H1 (cell line): ENCODE data around the gene F5. TPM values are rescaled to one million over a fixed set of nuclear protein-coding genes. Genes with fewer than 3 reads are reported as not detected.

Source experiments
- CTCF ChIA-PET: fragments of 300-600 bp; sonication (Branson Sonifier 250); formaldehyde crosslinking; loops from one replicate; lab custom pipeline; 2021; ENCODE audit not compliant: partially characterized antibody; lab: Charles Lee
- POLR2A ChIA-PET: fragments of 300-600 bp; sonication (Branson Sonifier 250); formaldehyde crosslinking; loops from one replicate; lab custom pipeline; 2021; ENCODE audit warnings: inconsistent platforms; ENCODE audit not compliant: partially characterized antibody; lab: Charles Lee
- DNase-seq, 2 experiments: peaks; one replicate each; pipeline versions ENCODE4 v3.0.0 to v3.0.0-alpha.2; 2010 to 2022; ENCODE audit warnings: low spot score in 2 of 2, low read depth in 1 of 2, mixed read lengths in 1 of 2
- FAIRE-seq: peaks from 2 replicates; lab custom pipeline; 2011; peaks lifted over from hg19 to GRCh38; lab: Jason Lieb, UNC
- H2AFZ ChIP-seq: 2 replicates; pipeline ENCODE4 v1.8.1; 2012; ENCODE audit warnings: low read length, inconsistent platforms
- H2AK5ac ChIP-seq: 2 replicates; pipeline ENCODE4 v1.6.1; 2013; ENCODE audit warnings: low read depth, low read length
- H2BK120ac ChIP-seq: replicated peaks from 2 replicates; pipeline ENCODE3; 2013; ENCODE audit warnings: low read depth, low read length, inconsistent platforms
- H2BK12ac ChIP-seq: 2 replicates; pipeline ENCODE4 v1.6.1; 2013; ENCODE audit warnings: low read depth, low read length
- H2BK15ac ChIP-seq: 2 replicates; pipeline ENCODE4 v1.6.1; 2013; ENCODE audit warnings: low read length
- H2BK20ac ChIP-seq: 2 replicates; pipeline ENCODE4 v1.6.1; 2013; ENCODE audit warnings: low read length
- H2BK5ac ChIP-seq: 2 replicates; pipeline ENCODE4 v1.6.1; 2013; ENCODE audit warnings: low read depth, low read length
- H3K14ac ChIP-seq: 2 replicates; pipeline ENCODE4 v1.6.1; 2013; ENCODE audit warnings: inconsistent platforms; ENCODE audit not compliant: insufficient read length
- H3K18ac ChIP-seq: 2 replicates; pipeline ENCODE4 v1.6.1; 2013; ENCODE audit warnings: low read length; ENCODE audit errors: extremely low read depth
- H3K23ac ChIP-seq: 2 replicates; pipeline ENCODE4 v1.6.1; 2013; ENCODE audit warnings: inconsistent platforms; ENCODE audit not compliant: insufficient read length
- H3K23me2 ChIP-seq: 2 replicates; pipeline ENCODE4 v1.6.1; 2013; ENCODE audit warnings: low read depth, low read length
- H3K27ac ChIP-seq: 2 replicates; pipeline ENCODE4 v1.6.1; 2011; ENCODE audit warnings: low read depth, low read length, inconsistent platforms
- H3K27me3 ChIP-seq, 4 experiments: replicated peaks in 1 of 4; 1 replicate in 1 of 4; 2 replicates in 3 of 4; pipeline versions ENCODE4 v1.6.1 to v1.8.1; 2011 to 2013; ENCODE audit warnings: low read length in 3 of 4, mild to moderate bottlenecking in 3 of 4, inconsistent platforms in 2 of 4, mixed read lengths in 2 of 4, moderate library complexity in 1 of 4; ENCODE audit not compliant: control insufficient read depth in 3 of 4, insufficient read depth in 3 of 4; ENCODE audit errors: extremely low read depth in 1 of 4
- H3K36me3 ChIP-seq, 4 experiments: 2 replicates each; pipeline versions ENCODE4 v1.6.1 to v1.8.1; 2011 to 2013; ENCODE audit warnings: mild to moderate bottlenecking in 4 of 4, low read length in 3 of 4, moderate library complexity in 2 of 4, control low read depth in 1 of 4, inconsistent platforms in 1 of 4; ENCODE audit not compliant: insufficient read depth in 4 of 4, control insufficient read depth in 2 of 4
- H3K4ac ChIP-seq: replicated peaks from 2 replicates; pipeline ENCODE3; 2013; ENCODE audit warnings: low read length, low read depth, mixed read lengths, inconsistent platforms; ENCODE audit not compliant: insufficient read length
- H3K4me1 ChIP-seq, 4 experiments: replicated peaks in 1 of 4; 1 replicate in 1 of 4; 2 replicates in 3 of 4; pipeline versions ENCODE4 v1.6.1 to v1.8.1; 2011 to 2013; ENCODE audit warnings: low read length in 3 of 4, inconsistent platforms in 2 of 4, mixed read lengths in 1 of 4; ENCODE audit not compliant: insufficient read depth in 4 of 4, control insufficient read depth in 3 of 4
- H3K4me2 ChIP-seq, 2 experiments: 2 replicates each; pipeline versions ENCODE4 v1.6.1 to v1.8.1; 2011 to 2013; ENCODE audit warnings: low read depth in 2 of 2, low read length in 2 of 2, control low read depth in 1 of 2, inconsistent platforms in 1 of 2, mild to moderate bottlenecking in 1 of 2; ENCODE audit not compliant: insufficient read depth in 1 of 2
- H3K4me3 ChIP-seq, 4 experiments: fragments of 200-600, 300-600 bp in 1 of 4; sonication (generic), shearing (Covaris generic), sonication (Bioruptor Twin) in 1 of 4; 2 replicates each; pipeline versions ENCODE4 v1.5.1 to v1.8.1; 2011 to 2016; ENCODE audit warnings: low read length in 4 of 4, low read depth in 3 of 4, control low read depth in 2 of 4, inconsistent platforms in 2 of 4, mild to moderate bottlenecking in 2 of 4, mixed read lengths in 1 of 4, moderate library complexity in 1 of 4; ENCODE audit not compliant: insufficient read depth in 2 of 4; ENCODE audit errors: extremely low read depth in 1 of 4
- H3K56ac ChIP-seq: replicated peaks from 2 replicates; pipeline ENCODE3; 2013; ENCODE audit warnings: low read depth, mild to moderate bottlenecking, mixed read lengths, low read length, inconsistent platforms; ENCODE audit not compliant: insufficient read length
- H3K79me1 ChIP-seq: 2 replicates; pipeline ENCODE4 v1.6.1; 2013; ENCODE audit warnings: low read depth, low read length, control low read depth
- H3K79me2 ChIP-seq, 2 experiments: 2 replicates each; pipeline versions ENCODE4 v1.6.1 to v1.8.1; 2012 to 2013; ENCODE audit warnings: low read length in 2 of 2, mild to moderate bottlenecking in 2 of 2, inconsistent platforms in 1 of 2; ENCODE audit not compliant: insufficient read depth in 2 of 2, control insufficient read depth in 1 of 2
- H3K9ac ChIP-seq, 4 experiments: replicated peaks in 1 of 4; 1 replicate in 1 of 4; 2 replicates in 3 of 4; pipeline versions ENCODE4 v1.6.1 to v1.8.1; 2011 to 2013; ENCODE audit warnings: low read depth in 3 of 4, low read length in 3 of 4, control low read depth in 2 of 4, mild to moderate bottlenecking in 2 of 4, moderate library complexity in 2 of 4, inconsistent platforms in 1 of 4; ENCODE audit errors: extremely low read depth in 1 of 4
- H3K9me3 ChIP-seq, 2 experiments: 2 replicates each; pipeline versions ENCODE4 v1.6.1 to v1.8.1; 2012 to 2013; ENCODE audit warnings: mild to moderate bottlenecking in 2 of 2, moderate library complexity in 2 of 2, control low read depth in 1 of 2, inconsistent platforms in 1 of 2, low read depth in 1 of 2, low read length in 1 of 2, mixed read lengths in 1 of 2; ENCODE audit not compliant: insufficient read depth in 2 of 2
- H4K20me1 ChIP-seq, 2 experiments: replicated peaks in 1 of 2; 2 replicates each; pipeline versions ENCODE3 to v1.8.1; 2011 to 2013; ENCODE audit warnings: inconsistent platforms in 2 of 2, low read length in 2 of 2, mild to moderate bottlenecking in 1 of 2; ENCODE audit not compliant: insufficient read depth in 2 of 2, control insufficient read depth in 1 of 2
- H4K5ac ChIP-seq: 2 replicates; pipeline ENCODE4 v1.6.1; 2013; ENCODE audit warnings: low read length, low read depth, mixed read lengths, inconsistent platforms; ENCODE audit not compliant: insufficient read length
- H4K8ac ChIP-seq: 2 replicates; pipeline ENCODE4 v1.8.0; 2013; ENCODE audit warnings: mild to moderate bottlenecking, moderate library complexity, low read length, inconsistent platforms; ENCODE audit not compliant: insufficient read depth; ENCODE audit errors: extremely low read depth
- H4K91ac ChIP-seq: replicated peaks from 2 replicates; pipeline ENCODE3; 2013; ENCODE audit warnings: low read length, mixed read lengths, inconsistent platforms; ENCODE audit not compliant: insufficient read length
- KDM4A ChIP-seq: IDR thresholded peaks from one replicate; pipeline ENCODE4 v1.7.1; 2012; ENCODE audit warnings: low read depth, mild to moderate bottlenecking, moderate library complexity, low read length, inconsistent platforms; ENCODE audit not compliant: severe bottlenecking
- PHF8 ChIP-seq: fragments of 200-600 bp; sonication (generic); conservative IDR thresholded peaks from 2 replicates; pipeline ENCODE4 v1.7.1; 2012; ENCODE audit warnings: low read depth, mild to moderate bottlenecking, inconsistent platforms, low read length, moderate library complexity
- TEAD4 ChIP-seq: IDR thresholded peaks from 2 replicates; pipeline ENCODE4 v1.6.1; 2012; ENCODE audit warnings: low read depth, low read length, inconsistent platforms, mixed read lengths
- YY1 ChIP-seq: IDR thresholded peaks from 2 replicates; pipeline ENCODE4 v1.6.1; 2011; ENCODE audit warnings: low read depth, mild to moderate bottlenecking, low read length
- WGBS, 2 experiments: shearing (Covaris generic) in 1 of 2; methylation state at CpG; one replicate each; pipeline versions ENCODE4 v1.1.6 to v1.1.7; 2013 to 2015; ENCODE audit warnings: low lambda C conversion rate in 2 of 2, mixed read lengths in 2 of 2, inconsistent platforms in 1 of 2, low coverage in 1 of 2, missing lambda C conversion rate in 1 of 2; ENCODE audit not compliant: insufficient replicate concordance in 2 of 2, insufficient coverage in 1 of 2, insufficient read length in 1 of 2; ENCODE audit errors: extremely low coverage in 1 of 2, missing lambda C conversion rate in 1 of 2; 5-methylcytosine and 5-hydroxymethylcytosine counted together
- polyA plus RNA-seq, 7 experiments: library from polyadenylated mRNA; depleted of rRNA in 3 of 7; stranded (reverse) in 5 of 7; unstranded in 2 of 7; fragments of >200 nt in 5 of 7; fragments of 200-250 nt in 2 of 7; gene quantifications; 1 replicate in 5 of 7; 2 replicates in 1 of 7; 4 replicates in 1 of 7; pipeline versions ENCODE4 v1.2.1 to v1.2.3, GENCODE V29; 2011 to 2013; ENCODE audit warnings: missing spikeins in 2 of 7, mixed read lengths in 2 of 7
- total RNA-seq: library from RNA; stranded (reverse); fragmentation: NEBNext Ultra II Directional; extraction: Animal tissue kit (Norgen Biotek cat#: 25700); gene quantifications from 2 replicates; pipeline ENCODE4 v1.2.1, GENCODE V29; 2021

The F5 gene
- total and polyA plus RNA-seq, 2 of the 8 experiments (the other 6 are each of a cell fraction or from before 2014, with no cell fraction given), result 0.04 to 0.06 TPM

- H3K9ac ChIP-seq, result peak overlapping the region in 3 of 4 experiments; percentile 53 to 79 (median 73); a peak in 6 of 7 replicates
- FAIRE-seq, result no peak
- WGBS, 2 experiments, result 14% methylated on average over 14 of the region's 14 CpGs; no CpG with 5 or more reads in 1 of the 2 experiments
Measured at GRCh38 chr1:169486281-169487051, 99.8 kb downstream of the F5 start.

More at GRCh38 chr1:169486281-169487051, 99.8 kb downstream of the F5 start:
- Histone ChIP-seq H3K4me2 (peak overlapping the region; percentile 88 to 94), H3K14ac (no peak overlapping the region), H3K9me3 (no peaks in the 10 kb centered on the region), H4K8ac (no peak overlapping the region), H3K79me2 (peaks cover 10 to 35% of the 10 kb centered on the region in 2 experiments; a peak in 3 of 4 replicates), H3K79me1 (peaks cover 9% of the 10 kb centered on the region), H2BK20ac (no peak overlapping the region), H3K18ac (peak overlapping the region; percentile 91), H3K4ac (no peak overlapping the region), H3K4me1 (peaks cover 0 to 18% (median 8%) of the 10 kb centered on the region in 4 experiments; a peak in 4 of 7 replicates), H2BK120ac (no peak overlapping the region), H3K27ac (peak overlapping the region; percentile 78), H3K4me3 (peak overlapping the region; percentile 82 to 91 (median 84))
- TF ChIP-seq YY1 (no peak), TEAD4 (peak; percentile 34; the same call in 1 of the 2 replicates), PHF8 (peak; percentile 55; the same call in 1 of the 2 replicates), KDM4A (peak; percentile 29)
- TF ChIP-seq, all 59 proteins: peak for 3
- H2AFZ ChIP-seq, result peak overlapping the region; percentile 94
- CTCF ChIA-PET, result interaction anchor here (1.0 kb wide), 1 partner anchor 60 kb away, joined by 4 read pairs; no protein-coding TSS in a partner anchor
- H2BK5ac ChIP-seq, result peak overlapping the region; percentile 92
- H2AK5ac ChIP-seq, result no peak overlapping the region
- H3K23me2 ChIP-seq, result peaks cover 12% of the 10 kb centered on the region
- no peak overlapping the region for H3K23ac ChIP-seq
- H4K20me1 ChIP-seq, result peaks cover 0 to 4% of the 10 kb centered on the region in 2 experiments
- POLR2A ChIA-PET, result interaction anchor here (0.9 to 1.6 kb wide), 16 partner anchors 10 to 119 kb away, joined by 3 to 6 read pairs (median 4); partner anchors contain the start of genes BLZF1, CCDC181 and NME7
- peak overlapping the region; percentile 93 for H4K5ac ChIP-seq
- no peaks in the 10 kb centered on the region for H3K27me3 ChIP-seq
- H2BK12ac ChIP-seq, result no peak overlapping the region; the same call in 1 of the 2 replicates
- DNase-seq, result no peak
- H4K91ac ChIP-seq, result peak overlapping the region; percentile 8
- peak overlapping the region; percentile 36; the same call in 1 of the 2 replicates for H2BK15ac ChIP-seq
- peak overlapping the region; percentile 49 for H3K56ac ChIP-seq
- H3K36me3 ChIP-seq, result no peaks in the 10 kb centered on the region
